Keratinocyte (primary cell): Measurements from ENCODE around the gene OSGIN1.

Experiments
- EZH2 ChIP-seq: IDR thresholded peaks from one replicate; pipeline ENCODE4 v1.6.1; 2012; ENCODE audit warnings: inconsistent platforms, mild to moderate bottlenecking, low read length, moderate library complexity
- TF ChIP-seq, protein P1 (sequence below), 3 experiments: IDR thresholded peaks in 1 of 3; conservative IDR thresholded peaks in 1 of 3; optimal IDR thresholded peaks in 1 of 3; 2 replicates in 2 of 3; 3 replicates in 1 of 3; pipeline versions ENCODE3 to v1.5.1; 2011; ENCODE audit warnings: low read length in 3 of 3, mild to moderate bottlenecking in 3 of 3, moderate library complexity in 2 of 3, control low read depth in 1 of 3, inconsistent platforms in 1 of 3; ENCODE audit not compliant: insufficient read depth in 2 of 3; ENCODE audit errors: extremely low read depth in 1 of 3

DNA sequence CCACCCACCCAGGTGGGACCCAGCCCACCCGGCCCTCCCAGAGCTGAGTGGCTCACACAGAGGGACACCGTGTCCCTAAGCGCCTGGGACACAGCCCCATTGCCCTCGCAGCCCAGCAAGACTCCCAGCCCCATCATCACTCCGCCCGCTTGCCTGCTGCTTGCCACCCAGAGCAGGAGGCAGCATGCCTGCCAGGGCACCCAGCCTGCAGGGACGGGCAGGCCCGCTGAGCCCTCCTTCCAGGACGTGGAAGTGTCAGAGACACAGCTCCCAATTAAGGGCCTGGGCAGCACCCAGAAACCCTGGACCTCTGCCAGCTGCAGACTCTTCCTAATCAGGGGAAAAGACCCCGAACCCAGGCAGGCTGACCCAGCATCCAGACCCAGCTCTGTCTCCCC is 17.2 kb upstream of the OSGIN1 start:
- TF ChIP-seq, protein P1, sequence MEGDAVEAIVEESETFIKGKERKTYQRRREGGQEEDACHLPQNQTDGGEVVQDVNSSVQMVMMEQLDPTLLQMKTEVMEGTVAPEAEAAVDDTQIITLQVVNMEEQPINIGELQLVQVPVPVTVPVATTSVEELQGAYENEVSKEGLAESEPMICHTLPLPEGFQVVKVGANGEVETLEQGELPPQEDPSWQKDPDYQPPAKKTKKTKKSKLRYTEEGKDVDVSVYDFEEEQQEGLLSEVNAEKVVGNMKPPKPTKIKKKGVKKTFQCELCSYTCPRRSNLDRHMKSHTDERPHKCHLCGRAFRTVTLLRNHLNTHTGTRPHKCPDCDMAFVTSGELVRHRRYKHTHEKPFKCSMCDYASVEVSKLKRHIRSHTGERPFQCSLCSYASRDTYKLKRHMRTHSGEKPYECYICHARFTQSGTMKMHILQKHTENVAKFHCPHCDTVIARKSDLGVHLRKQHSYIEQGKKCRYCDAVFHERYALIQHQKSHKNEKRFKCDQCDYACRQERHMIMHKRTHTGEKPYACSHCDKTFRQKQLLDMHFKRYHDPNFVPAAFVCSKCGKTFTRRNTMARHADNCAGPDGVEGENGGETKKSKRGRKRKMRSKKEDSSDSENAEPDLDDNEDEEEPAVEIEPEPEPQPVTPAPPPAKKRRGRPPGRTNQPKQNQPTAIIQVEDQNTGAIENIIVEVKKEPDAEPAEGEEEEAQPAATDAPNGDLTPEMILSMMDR (optimal IDR thresholded peaks at IDR 0.05 in 1 of 3, IDR thresholded peaks at IDR 0.05 in 1 of 3, conservative IDR thresholded peaks at IDR 0.05 in 1 of 3; ENCODE audit: extremely low read depth in 1 of 3, insufficient read depth in 2 of 3, low read length in 3 of 3), result no peak
- TF ChIP-seq EZH2, result no peak
